GM18499 (cell line): ENCODE measurements around the gene ZFPM1.

Experiments used
- ATAC-seq: cut with Tn5 transposase; IDR thresholded peaks from one replicate; pipeline ENCODE4 v1.9.1; 2021; ENCODE audit warnings: moderate number of reproducible peaks; ENCODE audit not compliant: insufficient read depth, unreplicated experiment

Gene ZFPM1

DNA sequence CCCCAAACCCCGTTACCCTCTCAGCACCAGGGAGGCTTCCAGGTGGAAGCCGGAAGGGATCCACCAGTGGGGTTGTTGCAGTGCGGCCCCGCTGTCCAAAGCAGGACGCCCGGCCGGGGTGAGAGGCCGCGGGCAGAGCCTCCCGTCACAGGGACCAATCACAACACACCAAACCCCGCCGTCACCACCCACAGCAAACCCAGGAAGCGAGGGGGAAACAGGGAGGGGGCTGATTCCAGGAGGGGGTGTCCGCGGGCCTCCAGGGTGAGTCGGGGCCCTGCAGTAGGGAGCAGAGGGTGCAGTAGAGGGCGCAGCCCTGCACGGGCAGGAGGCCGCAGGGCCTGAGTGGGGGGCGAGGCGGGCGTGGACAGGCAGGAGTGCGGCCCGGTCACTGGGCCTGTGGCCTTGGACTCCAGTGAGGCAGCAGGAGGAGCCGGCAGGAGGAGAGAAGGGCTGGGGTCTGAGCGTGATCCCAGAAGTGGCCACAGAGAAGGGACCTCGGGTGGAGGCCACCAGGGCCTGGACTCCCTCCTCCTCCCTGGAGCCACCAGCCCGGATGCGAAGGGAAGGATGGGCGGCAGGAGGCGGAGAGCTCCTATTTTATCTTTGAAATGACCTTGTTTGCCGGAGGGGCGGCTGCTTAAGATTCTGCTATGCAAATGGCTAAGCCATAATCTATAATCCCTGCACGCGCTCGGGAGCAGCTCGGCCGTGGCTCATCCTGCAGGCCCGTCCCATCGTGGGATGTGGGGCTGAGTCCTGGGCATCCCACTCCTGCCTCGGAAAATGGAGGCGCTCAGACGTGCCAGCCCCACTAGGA lies 41.5 kb downstream of the ZFPM1 start:
- ATAC-seq: no peak

GRCh38 chr16:88495268-88495772 lies 42.2 kb downstream of the ZFPM1 start:
- no peak for ATAC-seq

DNA sequence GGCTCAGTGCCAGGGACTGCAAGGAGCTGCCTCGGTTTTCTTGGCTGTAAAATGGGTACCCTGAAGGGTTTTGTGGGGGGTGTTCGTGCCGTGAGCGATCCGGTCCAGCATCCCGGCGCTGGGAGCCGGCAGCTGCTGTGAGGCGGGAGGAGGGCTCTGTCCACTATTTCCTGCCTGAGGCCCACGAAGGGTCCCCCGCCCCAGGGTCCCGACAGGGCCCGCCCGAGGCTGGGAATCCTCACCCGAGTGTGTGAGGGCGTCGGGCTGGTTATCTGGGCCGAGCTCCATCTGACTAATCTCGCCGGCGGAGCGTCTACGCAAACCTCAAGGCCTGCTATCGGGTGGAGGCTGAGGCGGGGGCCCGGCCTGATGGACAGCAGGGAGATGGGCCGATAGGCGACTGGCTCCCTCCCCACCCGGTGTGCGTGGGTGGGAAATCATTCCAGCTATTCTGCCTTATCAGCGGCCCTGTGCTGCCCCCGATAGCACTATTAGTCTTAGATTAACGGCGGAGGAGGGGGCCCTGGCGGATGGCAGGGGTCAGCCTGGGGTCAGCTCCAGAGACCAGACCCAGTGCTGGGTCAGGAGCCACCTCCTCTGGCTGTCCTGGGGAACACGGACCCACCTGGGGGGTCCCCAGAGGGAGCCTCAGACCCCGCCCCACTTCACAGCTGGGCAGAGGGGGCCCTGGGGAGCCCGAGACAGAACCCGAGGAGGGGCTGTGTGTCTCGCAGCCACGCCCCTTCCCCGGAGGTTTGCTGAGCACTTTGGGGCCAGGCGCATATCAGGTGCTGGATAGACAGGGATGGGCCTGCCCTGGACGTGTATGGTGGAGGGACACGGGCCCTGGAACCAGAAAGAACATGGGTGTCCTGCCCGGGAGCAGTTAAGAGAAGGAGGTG lies 44.7 kb downstream of the ZFPM1 start:
- no peak for ATAC-seq

DNA sequence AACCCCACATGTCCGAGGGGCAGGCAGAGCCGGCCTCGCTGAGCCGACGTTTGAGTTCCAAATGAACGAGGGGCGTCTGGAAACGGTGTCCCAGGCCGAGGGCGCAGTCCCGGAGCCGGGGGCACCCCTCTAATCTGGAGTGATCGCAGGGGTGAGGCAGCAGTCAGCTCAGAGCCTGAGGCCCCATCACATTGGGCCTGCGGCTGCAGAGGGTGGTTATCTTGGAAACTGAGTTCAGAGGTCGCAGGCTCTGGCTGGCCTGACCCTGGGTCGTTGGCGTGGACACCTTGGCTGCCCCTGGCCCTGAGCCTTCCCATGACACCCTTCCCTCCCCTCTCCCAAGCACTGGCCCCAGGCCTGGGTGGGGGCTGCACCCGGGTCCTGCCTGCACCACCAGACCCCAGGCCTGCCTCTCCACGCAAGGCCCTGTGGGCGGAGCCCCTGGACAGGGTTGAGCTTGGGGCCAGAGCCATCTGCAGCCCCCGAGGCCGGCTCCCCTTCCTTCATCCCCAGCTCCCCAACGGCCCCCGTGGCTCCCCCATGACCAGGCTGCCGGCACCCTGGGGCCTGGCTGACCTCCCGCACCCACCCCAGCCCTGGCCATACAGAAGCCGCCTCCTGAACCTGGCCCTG lies 45.6 kb downstream of the ZFPM1 start:
- ATAC-seq: no peak

GRCh38 chr16:88499292-88499691 lies 46.2 kb downstream of the ZFPM1 start:
- ATAC-seq: no peak

DNA sequence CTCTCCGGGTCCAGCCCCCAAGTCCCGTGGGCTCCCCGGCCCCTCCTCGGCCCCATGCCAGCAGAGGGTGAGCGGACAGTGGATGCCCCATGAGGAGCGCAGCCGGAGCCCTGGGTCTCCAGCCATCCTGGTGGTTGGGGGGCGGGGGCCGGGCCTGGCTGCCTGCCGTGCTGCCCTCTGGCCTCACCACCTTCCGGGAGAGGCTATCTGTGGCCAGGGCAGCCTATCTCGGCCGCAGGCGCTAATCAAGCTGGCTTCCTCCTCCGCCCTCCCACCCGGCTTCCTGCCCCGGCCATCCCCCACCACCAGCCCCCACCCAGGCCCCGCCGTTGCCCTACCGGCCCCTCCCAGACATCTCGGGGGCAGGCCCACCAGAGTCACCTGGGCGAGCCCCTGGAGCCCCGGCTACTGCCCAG lies 46.8 kb downstream of the ZFPM1 start:
- ATAC-seq: no peak

GRCh38 chr16:88500255-88500661 lies 47.2 kb downstream of the ZFPM1 start:
- no peak for ATAC-seq

DNA sequence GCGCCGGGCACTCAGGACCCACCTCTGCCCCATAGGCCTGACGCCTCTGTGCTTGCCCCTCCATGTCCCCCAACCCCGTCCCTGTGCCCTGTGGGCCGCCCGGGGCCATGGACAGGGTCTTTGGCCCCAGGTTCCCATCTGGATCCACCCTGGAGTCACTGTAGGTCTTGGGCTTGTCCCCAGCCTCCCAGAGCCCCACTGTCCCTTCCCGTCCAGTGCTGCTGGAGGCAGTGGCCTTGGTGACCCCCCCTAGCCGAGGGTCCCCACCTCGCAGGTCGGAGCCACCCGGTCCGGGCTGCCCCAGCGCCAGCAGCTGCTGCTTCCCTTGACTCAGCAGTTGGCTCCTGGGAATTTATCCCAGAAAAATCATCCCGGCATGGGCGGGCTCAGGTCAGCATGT lies 49.3 kb downstream of the ZFPM1 start:
- ATAC-seq: no peak

DNA sequence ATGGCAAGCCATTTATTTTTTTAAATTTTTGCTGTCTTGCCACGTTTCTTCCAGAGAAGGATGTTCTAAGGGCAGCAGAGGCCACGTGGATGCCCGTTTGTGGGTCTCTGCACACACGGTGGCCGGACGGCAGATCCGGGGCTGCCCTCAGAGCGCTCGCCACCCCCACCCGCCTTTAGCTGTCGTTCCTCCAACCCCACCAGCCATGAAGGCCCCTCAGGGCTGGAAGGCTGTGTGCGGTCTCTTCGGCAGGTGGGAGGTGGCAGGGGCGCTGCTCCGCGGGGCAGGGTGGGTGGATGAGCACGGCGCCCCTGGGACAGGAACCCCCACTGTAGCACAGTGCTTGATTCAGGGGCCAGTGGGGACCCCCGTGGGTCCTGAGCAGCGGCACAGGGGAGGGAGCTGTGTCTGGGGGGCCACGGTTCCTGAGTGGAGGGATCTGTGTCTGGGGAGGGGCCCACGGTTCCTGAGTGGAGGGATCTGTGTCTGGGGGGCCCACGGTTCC lies 49.7 kb downstream of the ZFPM1 start:
- no peak for ATAC-seq

DNA sequence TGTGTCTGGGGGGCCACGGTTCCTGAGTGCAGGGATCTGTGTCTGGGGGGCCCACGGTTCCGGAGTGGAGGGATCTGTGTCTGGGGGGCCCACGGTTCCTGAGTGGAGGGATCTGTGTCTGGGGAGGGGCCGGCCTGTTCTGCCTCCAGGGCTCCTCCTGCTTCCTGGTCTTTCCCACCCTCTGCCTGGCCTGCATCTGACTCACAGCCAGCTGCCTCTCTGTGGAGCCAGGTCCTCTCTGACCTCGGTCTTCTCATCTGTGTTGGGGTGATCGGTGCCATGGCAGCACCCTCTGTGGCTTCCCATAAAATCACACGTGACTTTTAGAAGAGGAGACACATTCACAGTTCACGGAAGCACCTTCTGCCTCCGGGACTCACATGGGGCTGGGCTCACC lies 50.3 kb downstream of the ZFPM1 start:
- ATAC-seq: no peak

GRCh38 chr16:88503771-88504488 lies 50.9 kb downstream of the ZFPM1 start:
- no peak for ATAC-seq

GRCh38 chr16:88504489-88505404 lies 51.7 kb downstream of the ZFPM1 start:
- no peak for ATAC-seq

DNA sequence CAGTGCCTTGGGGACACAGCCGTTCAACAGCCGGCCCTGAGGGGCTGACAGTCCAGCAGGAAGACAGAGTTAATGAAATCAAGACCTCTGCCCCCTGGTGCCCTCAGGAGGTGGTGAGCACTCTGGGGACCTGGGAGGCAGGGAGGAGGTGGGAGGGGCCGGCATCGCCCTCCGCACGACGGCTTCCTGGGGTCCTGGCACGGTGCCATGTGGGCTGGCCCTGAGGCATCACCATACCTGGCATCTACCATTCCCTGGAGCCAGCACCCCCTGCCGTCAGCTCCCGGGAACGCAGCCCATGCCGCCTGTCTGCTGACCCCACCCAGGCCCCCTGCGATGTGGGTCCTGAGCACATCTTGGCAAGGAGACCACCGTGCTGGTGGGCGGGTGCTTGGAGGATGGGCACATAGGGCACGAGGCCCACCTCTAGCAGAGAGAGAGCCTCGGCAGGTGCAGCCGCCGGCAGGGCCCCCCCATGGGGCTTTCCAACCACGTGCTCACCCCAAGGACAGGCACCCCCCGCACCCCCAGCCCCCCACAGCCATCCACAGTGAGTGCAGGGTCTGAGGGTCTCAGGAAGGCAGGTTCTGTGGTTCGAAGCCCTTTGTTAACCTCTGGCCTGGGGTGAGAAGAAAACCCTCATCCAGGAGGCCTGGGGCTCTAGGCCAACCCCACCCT lies 52.5 kb downstream of the ZFPM1 start:
- ATAC-seq: no peak

- ATAC-seq: no peak
Measured at GRCh38 chr16:88506723-88507122, 53.6 kb downstream of the ZFPM1 start.

DNA sequence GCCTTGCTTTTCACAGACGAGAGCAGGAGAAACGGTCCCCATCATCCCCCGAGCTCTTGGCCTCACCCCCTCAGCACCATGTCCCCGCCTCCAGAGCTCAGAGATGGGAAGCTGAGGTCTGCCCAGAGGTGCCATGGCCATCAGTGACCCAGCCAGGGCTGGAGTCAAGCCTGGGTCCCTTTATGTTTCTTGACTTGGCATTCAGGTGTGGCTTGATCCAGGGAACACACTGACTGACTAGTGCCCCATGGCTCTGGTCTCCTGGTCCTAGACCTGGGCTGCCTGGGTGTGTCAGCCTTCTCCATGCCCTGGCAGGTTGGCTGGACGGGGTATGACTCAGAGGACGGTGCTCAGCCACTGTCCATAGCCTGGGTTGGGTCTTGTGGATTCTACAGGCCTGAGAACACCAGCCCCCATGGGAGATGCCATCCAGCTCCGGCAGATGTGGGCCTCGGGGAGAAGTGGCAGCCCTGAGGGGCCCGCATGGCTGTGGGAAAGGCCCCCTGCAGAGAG lies 54.2 kb downstream of the ZFPM1 start:
- no peak for ATAC-seq

GRCh38 chr16:88508376-88508867 lies 55.3 kb downstream of the ZFPM1 start:
- ATAC-seq: no peak

DNA sequence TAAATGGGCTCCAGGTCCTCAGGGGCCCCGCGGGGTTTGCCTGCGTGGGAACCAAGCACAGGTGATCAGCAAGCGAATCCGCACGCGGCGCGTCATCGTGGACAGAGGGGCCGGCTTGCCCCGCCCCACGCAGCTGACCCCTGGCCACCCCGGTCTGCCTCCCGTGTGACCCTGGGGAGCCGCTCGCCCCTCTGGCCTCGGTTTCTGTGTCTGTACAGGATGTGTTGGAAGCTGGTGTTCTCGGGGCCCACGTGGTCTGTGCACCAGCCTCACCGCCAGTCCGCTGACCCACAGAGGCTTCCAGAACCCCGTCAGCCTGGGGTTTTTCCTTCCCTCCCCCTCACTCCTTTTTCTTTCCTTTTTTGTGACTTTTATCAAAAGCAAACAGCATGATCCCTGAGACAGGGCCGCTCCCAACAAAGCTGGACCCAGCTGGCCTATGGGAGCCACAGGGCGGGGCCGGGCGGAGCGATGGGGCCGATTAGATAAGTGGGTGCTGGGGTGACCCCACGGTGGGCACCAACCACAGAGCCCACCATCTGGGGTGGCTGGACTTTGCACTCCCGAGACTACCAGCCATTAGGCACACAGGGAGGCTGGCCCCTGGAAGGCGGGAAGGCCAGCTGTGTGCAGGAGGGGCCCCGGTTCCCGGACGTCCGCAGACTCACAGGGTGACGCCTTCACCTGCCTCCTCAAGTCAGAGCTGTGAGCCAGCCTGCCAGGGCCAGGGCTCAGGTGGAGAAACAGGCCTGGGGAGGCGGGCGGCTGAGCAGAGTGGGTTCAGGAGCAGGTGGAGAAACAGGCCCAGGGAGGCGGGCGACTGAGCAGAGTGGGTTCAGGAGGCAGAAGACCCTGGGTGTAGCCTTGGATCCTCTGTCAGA lies 56.0 kb downstream of the ZFPM1 start:
- ATAC-seq: no peak
